Kidney epithelial cell (primary cell): ENCODE data around the gene SEZ6L. TPM values are rescaled to one million over a fixed set of nuclear protein-coding genes. Genes with fewer than 3 reads are reported as not detected.

Experiments used
- DNase-seq: peaks from one replicate; pipeline ENCODE4 v3.0.0-alpha.2; 2010; ENCODE audit warnings: low read depth
- H3K27me3 ChIP-seq: 2 replicates; pipeline ENCODE4 v1.6.0; 2011; ENCODE audit warnings: low read length; ENCODE audit not compliant: control insufficient read depth, insufficient read depth
- H3K36me3 ChIP-seq: 2 replicates; pipeline ENCODE4 v1.5.1; 2011; ENCODE audit warnings: low read length; ENCODE audit not compliant: control insufficient read depth, insufficient read depth
- H3K4me3 ChIP-seq: 2 replicates; pipeline ENCODE4 v1.5.1; 2011; ENCODE audit warnings: low read depth, mild to moderate bottlenecking, control low read depth, low read length
- total RNA-seq: library from RNA; depleted of rRNA; stranded (reverse); fragments of >200 nt; gene quantifications from 2 replicates; pipeline ENCODE4 v1.2.3, GENCODE V29; 2015
- TF ChIP-seq, protein P1 (sequence below): IDR thresholded peaks from 2 replicates; pipeline ENCODE4 v1.5.1; 2011; ENCODE audit warnings: mild to moderate bottlenecking, moderate library complexity, low read length, control low read depth, inconsistent platforms; ENCODE audit not compliant: insufficient read depth, poor library complexity, severe bottlenecking

Gene SEZ6L
- total RNA-seq, 1 donor from 2014 or later: not detected

DNA sequence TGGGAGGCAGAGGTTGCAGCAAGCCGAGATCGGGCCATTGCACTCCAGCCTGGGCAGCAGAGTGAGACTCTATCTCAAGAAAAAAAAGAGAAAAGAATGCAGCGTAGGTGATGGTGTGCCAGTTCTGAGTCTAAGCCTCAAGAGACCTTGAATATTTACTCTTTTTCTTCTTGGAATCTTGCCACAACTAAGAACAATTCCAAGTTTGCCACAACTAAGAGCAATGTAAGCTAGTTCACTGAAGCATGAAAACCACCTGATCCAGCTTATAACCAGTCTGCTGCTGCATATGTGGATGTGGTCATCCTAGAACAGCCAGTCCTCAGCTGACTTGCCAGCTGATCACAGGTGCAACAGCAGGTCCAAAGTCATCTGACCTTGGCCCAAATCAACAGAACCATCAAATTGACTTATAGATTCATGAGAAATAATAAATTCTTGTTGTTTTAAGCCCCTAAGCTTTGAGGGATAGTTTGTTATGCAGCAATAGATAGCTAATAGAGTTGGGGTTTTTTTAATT, 25.4 kb upstream of the SEZ6L start:
- no peak overlapping the region for H3K4me3 ChIP-seq
- H3K36me3 ChIP-seq: no peaks in the 10 kb centered on the region
- no peaks in the 10 kb centered on the region for H3K27me3 ChIP-seq
- TF ChIP-seq, protein P1, sequence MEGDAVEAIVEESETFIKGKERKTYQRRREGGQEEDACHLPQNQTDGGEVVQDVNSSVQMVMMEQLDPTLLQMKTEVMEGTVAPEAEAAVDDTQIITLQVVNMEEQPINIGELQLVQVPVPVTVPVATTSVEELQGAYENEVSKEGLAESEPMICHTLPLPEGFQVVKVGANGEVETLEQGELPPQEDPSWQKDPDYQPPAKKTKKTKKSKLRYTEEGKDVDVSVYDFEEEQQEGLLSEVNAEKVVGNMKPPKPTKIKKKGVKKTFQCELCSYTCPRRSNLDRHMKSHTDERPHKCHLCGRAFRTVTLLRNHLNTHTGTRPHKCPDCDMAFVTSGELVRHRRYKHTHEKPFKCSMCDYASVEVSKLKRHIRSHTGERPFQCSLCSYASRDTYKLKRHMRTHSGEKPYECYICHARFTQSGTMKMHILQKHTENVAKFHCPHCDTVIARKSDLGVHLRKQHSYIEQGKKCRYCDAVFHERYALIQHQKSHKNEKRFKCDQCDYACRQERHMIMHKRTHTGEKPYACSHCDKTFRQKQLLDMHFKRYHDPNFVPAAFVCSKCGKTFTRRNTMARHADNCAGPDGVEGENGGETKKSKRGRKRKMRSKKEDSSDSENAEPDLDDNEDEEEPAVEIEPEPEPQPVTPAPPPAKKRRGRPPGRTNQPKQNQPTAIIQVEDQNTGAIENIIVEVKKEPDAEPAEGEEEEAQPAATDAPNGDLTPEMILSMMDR: no peak
- no peak for DNase-seq

DNA sequence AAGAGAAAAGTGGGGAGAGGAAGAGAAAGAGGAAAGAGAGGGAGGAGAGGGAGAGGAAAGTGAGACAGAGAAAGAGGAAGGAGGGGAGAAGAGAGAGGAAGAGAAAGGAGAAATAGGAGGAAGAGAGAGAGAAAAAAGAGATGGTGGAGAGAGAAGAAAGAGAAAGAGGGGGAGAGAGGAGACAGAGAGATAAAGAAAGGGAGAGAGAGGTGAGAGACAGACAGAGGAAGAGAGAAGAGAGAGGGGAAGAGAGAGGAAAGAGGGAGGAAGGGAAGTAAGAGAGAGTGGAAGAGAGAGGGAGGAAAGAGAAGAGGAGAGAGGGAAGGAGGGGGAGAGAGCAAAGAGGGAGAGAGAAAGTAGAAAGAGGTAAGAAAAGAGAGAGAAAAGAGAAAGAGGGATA, 9.4 kb upstream of the SEZ6L start:
- TF ChIP-seq, protein P1: no peak
- Histone ChIP-seq H3K36me3 (no peaks in the 10 kb centered on the region), H3K4me3 (no peak overlapping the region), H3K27me3 (no peaks in the 10 kb centered on the region)
- no peak for DNase-seq

DNA sequence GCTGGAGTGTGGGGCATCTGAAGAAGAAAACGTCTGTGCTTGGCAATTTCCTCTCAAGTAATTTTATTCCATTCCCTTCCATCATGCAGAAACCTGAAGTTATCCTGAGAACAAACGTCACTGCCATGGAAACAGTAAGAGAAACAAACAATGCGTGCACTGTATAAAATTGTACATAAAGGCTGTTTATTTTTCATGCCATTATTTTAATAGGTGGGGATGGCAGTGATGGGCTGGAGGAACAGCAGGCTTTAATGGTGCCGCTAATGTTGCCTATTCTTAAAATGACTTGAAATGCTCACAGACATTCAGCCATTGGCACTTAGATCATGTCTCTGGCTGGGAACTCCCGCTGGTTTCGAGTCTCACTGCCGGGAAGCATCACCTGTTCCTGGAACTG, 7.5 kb upstream of the SEZ6L start:
- no peak overlapping the region for H3K4me3 ChIP-seq
- TF ChIP-seq, protein P1: no peak
- no peaks in the 10 kb centered on the region for H3K27me3 ChIP-seq
- no peaks in the 10 kb centered on the region for H3K36me3 ChIP-seq
- DNase-seq: no peak

DNA sequence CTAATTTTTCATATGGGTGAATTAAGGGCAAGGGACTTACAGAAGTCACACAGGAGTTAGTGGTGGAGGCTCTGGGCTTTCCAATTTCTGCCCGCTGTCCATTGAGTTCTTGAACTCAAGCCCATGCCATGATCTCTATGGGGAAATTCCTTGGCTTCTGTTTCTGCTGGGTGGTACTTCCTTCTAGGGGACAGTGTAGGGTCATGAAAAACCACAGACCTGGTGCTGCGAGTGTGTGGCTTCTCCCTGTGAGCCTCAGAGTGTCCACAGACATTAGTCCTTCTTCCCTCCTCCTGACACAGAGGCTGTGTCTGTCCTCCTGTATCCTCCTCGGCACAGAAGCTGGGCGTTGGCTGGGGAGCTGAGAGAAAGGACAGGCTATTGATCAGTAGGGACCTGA, 6.3 kb upstream of the SEZ6L start:
- no peak for DNase-seq
- no peaks in the 10 kb centered on the region for H3K27me3 ChIP-seq
- TF ChIP-seq, protein P1: no peak
- H3K4me3 ChIP-seq: no peak overlapping the region
- H3K36me3 ChIP-seq: no peaks in the 10 kb centered on the region

DNA sequence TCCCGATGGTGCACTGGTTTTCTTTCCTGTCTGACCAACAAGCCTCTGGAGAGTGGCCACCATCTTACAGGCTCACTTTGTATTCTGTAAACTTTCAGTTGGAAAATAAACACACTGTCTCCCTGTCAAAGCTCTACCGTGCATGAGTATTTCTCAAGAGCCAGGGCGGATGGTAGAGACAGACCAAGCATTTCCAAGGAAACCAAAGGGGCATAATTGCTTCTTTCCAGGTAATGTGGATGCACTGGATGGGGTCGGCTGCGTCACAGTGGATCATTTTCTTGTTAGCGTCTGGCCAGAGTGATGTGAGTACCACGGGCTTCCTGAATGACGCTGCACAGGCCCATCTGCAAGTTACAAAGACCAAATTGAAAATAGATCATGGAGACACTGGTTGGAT, 5.1 kb upstream of the SEZ6L start:
- H3K27me3 ChIP-seq: peaks cover 12% of the 10 kb centered on the region
- no peaks in the 10 kb centered on the region for H3K36me3 ChIP-seq
- DNase-seq: no peak
- H3K4me3 ChIP-seq: no peak overlapping the region
- TF ChIP-seq, protein P1: no peak

DNA sequence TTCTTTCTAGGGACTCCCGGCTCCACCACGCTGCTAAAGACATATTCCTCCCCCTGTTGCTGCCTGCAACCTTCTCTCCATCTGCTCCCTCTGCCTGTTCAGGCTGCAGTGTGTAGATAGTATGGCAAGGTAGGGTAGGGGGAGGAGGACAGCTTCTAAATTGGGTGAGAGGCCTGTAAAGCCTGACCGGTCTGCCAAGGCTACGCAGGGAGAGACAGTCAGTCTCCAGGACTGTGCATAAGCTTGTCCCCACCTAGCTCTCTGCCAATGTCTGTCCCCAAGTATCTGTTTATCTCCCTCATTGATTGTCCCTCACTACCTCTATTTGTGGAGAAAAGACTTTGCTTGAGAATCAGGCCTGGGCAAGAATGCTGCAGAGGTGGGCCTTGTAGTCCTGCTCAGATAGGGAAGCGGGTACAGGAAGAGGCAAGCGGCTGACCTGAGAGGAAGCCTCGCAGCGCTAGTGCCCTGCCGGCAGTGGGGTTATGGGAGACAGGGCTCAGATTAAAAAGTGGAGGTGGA, 871 bp upstream of the SEZ6L start:
- Histone ChIP-seq H3K4me3 (no peak overlapping the region), H3K36me3 (no peaks in the 10 kb centered on the region), H3K27me3 (peaks cover 27% of the 10 kb centered on the region)
- no peak for DNase-seq
- TF ChIP-seq, protein P1: no peak
